Cardiac muscle cell (in vitro differentiated cells and primary cell): ENCODE data around the gene MTMR3. TPM values are rescaled to one million over a fixed set of nuclear protein-coding genes. Genes with fewer than 3 reads are reported as not detected.
A peak's percentile ranks its signal among the peaks of the same experiment; 100 is the strongest.

Experiments used
- DNase-seq, 2 donors: peaks; one replicate each; pipeline versions ENCODE4 v3.0.0 to v3.0.0-alpha.2; 2010 to 2017; ENCODE audit warnings: low read depth in 1 of 2, low spot score in 1 of 2
- H3K27ac ChIP-seq: fragments of 200-600 bp; sonication (generic); 2 replicates; pipeline ENCODE4 v1.5.1; 2016
- H3K27me3 ChIP-seq: fragments of 200-600 bp; sonication (generic); 2 replicates; pipeline ENCODE4 v1.6.0; 2016; ENCODE audit warnings: control low read depth
- H3K36me3 ChIP-seq: fragments of 200-600 bp; sonication (generic); 2 replicates; pipeline ENCODE4 v1.5.1; 2016; ENCODE audit warnings: control low read depth
- H3K4me1 ChIP-seq: fragments of 200-600 bp; sonication (generic); 2 replicates; pipeline ENCODE4 v1.8.1; 2017; ENCODE audit warnings: low read depth, mild to moderate bottlenecking, mixed run types
- H3K4me3 ChIP-seq: fragments of 200-600 bp; sonication (generic); 2 replicates; pipeline ENCODE4 v1.5.1; 2016; ENCODE audit warnings: mild to moderate bottlenecking
- H3K9me3 ChIP-seq: fragments of 200-600 bp; sonication (generic); 2 replicates; pipeline ENCODE4 v1.5.1; 2017; ENCODE audit warnings: low read depth, mild to moderate bottlenecking, control low read depth
- polyA plus RNA-seq: library from polyadenylated mRNA; unstranded; fragments of >200 nt; fragmentation: Nextera tagmentation; extraction: Ambion mirVana; gene quantifications from 2 replicates; pipeline ENCODE4 v1.2.1, GENCODE V29; 2016
- total RNA-seq: library from RNA; depleted of rRNA; stranded (reverse); fragments of >200 nt; gene quantifications from 2 replicates; pipeline ENCODE4 v1.2.3, GENCODE V29; 2016
- TF ChIP-seq, protein P1 (sequence below): IDR thresholded peaks from 2 replicates; pipeline ENCODE4 v1.5.1; 2012; ENCODE audit warnings: low read depth, mild to moderate bottlenecking, low read length

MTMR3 gene
- total and polyA plus RNA-seq, 2 experiments from 2014 or later, result 10.1 to 22.0 TPM

DNA sequence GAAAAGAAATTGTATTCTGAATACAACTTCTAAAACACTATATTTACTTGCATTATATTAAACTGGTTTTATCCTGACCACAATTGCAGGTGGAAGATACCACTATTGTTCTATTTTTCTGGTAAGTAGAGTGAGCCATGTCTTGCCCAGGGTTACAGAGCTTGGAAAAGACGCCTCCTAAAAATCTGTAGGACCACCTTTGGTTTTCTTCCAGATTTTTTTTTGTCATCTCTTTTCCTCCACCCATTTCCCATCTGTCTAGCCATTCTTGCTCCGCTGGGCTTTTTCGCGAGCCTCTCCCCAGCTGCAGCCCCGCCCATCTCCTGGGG is 294 bp upstream of the MTMR3 start:
- TF ChIP-seq, protein P1, sequence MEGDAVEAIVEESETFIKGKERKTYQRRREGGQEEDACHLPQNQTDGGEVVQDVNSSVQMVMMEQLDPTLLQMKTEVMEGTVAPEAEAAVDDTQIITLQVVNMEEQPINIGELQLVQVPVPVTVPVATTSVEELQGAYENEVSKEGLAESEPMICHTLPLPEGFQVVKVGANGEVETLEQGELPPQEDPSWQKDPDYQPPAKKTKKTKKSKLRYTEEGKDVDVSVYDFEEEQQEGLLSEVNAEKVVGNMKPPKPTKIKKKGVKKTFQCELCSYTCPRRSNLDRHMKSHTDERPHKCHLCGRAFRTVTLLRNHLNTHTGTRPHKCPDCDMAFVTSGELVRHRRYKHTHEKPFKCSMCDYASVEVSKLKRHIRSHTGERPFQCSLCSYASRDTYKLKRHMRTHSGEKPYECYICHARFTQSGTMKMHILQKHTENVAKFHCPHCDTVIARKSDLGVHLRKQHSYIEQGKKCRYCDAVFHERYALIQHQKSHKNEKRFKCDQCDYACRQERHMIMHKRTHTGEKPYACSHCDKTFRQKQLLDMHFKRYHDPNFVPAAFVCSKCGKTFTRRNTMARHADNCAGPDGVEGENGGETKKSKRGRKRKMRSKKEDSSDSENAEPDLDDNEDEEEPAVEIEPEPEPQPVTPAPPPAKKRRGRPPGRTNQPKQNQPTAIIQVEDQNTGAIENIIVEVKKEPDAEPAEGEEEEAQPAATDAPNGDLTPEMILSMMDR, result no peak
- peaks cover 19% of the 10 kb centered on the region for H3K4me1 ChIP-seq
- H3K9me3 ChIP-seq, result no peaks in the 10 kb centered on the region
- no peaks in the 10 kb centered on the region for H3K27me3 ChIP-seq
- no peak overlapping the region for H3K27ac ChIP-seq
- DNase-seq, result no peak
- H3K36me3 ChIP-seq, result no peaks in the 10 kb centered on the region
- peak overlapping the region; percentile 99 for H3K4me3 ChIP-seq

DNA sequence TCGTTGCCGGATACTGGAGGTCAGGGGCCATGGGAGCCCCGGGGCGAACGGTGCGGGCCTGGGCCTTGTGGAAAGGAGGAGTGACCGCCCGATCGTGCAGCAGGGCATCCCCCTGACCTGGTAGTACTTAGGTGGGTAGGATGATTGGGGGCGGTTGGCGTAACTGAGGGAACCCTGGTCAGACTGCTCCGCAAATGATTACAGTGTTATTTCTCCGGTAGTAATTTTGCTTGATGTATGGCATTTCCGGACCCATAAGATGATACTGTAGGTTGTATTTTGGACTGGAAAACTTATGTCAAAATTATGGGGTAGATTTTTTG is 762 bp downstream of the MTMR3 start:
- Histone ChIP-seq H3K4me1 (peaks cover 19% of the 10 kb centered on the region), H3K27me3 (no peaks in the 10 kb centered on the region), H3K4me3 (peak overlapping the region; percentile 99), H3K27ac (peak overlapping the region; percentile 98), H3K9me3 (no peaks in the 10 kb centered on the region), H3K36me3 (no peaks in the 10 kb centered on the region)
- TF ChIP-seq, protein P1, result no peak
- DNase-seq, result no peak

DNA sequence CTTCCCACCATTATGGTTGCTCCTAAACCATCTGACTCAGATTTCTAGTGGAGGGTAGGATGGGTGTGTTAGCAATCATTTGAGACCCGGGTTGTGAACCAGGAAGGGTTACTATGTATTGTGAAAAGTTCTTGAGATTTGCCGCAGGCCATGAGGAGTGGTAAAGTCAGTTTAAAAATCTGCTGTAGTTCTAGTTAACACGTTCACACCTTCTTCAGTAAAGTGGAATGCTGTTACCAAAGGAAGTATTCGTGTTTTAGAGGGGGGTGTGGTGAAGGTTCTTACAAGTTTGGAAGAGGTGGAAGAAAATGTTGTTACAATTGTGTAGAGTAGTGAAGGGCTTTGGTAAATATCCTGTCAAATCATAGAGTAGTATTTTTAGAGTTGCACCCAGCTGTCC is 2.6 kb downstream of the MTMR3 start:
- Histone ChIP-seq H3K4me1 (peaks cover 19% of the 10 kb centered on the region), H3K27ac (no peak overlapping the region), H3K4me3 (no peak overlapping the region), H3K9me3 (no peaks in the 10 kb centered on the region), H3K36me3 (no peaks in the 10 kb centered on the region), H3K27me3 (no peaks in the 10 kb centered on the region)
- TF ChIP-seq, protein P1, result no peak
- DNase-seq, result peak in 1 of 2 donors; percentile 62

DNA sequence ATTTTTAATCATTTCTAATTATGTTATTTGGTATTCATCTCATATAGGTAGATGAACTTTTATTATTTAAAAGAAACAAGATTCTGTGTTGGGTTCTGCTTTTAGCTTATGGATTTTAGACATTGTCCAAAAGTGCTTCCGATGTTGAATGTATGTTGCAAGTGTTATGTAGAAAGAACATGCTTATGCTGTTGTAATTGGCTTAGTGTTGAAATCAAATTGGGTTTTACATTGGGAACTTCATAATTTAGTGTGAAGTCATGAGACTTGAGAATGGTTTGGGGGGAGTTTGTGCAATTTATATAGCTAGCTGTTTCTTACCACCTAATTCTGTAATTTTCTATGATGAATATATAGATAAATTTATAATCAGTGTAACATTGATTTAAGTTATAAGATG is 3.6 kb downstream of the MTMR3 start:
- no peaks in the 10 kb centered on the region for H3K9me3 ChIP-seq
- peak in 1 of 2 donors; percentile 16 for DNase-seq
- TF ChIP-seq, protein P1, result no peak

DNA sequence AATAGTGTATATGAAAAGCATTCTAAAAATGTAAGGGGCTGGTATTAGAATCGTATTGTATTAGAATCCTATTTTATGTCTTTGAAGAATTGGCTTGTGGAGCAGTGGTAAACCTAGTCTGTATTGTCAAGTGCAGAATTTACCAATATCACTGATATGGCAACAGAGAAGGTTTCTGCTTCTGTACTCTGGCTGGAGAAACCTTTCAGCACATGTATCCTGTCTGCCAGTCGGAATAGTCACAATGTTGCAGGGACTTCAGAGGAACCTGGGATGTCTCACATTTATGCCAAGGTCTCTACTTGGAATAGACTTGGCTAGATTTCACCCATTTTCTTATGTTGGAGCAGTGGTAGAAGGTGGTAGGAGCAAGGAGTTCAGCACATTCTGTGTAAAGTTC is 4.4 kb downstream of the MTMR3 start:
- TF ChIP-seq, protein P1, result no peak
- H3K27ac ChIP-seq, result no peak overlapping the region
- no peak for DNase-seq
- H3K4me1 ChIP-seq, result peaks cover 19% of the 10 kb centered on the region
- no peaks in the 10 kb centered on the region for H3K27me3 ChIP-seq
- H3K9me3 ChIP-seq, result no peaks in the 10 kb centered on the region
- no peak overlapping the region for H3K4me3 ChIP-seq
- H3K36me3 ChIP-seq, result no peaks in the 10 kb centered on the region

More for the DNA sequence above, 3.6 kb downstream of the MTMR3 start:
- no peak overlapping the region for H3K4me3 ChIP-seq
- peaks cover 19% of the 10 kb centered on the region for H3K4me1 ChIP-seq
- no peak overlapping the region for H3K27ac ChIP-seq
- H3K36me3 ChIP-seq, result no peaks in the 10 kb centered on the region
- no peaks in the 10 kb centered on the region for H3K27me3 ChIP-seq

DNA sequence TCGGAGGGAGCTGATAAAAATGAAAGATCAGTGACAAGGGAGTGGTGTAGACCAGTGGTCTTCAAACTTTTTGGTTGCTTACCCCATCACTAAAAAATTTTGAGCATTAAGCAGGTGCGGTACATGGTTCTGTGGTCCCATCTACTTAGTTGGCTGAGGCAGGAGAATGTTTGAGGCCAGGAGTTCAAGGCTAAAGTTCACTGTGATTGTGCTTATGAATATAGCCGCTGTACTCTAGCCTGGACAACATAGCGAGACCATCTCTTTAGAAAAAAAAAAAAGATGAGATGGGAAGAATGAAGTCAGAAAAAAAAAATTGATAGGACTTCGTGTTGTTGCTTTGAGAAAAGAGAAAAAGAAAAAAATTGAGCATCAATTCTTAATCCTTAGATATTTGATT is 7.8 kb downstream of the MTMR3 start:
- H3K4me1 ChIP-seq, result peaks cover 15% of the 10 kb centered on the region
- no peak overlapping the region for H3K4me3 ChIP-seq
- no peaks in the 10 kb centered on the region for H3K36me3 ChIP-seq
- TF ChIP-seq, protein P1, result no peak
- DNase-seq, result no peak
- no peaks in the 10 kb centered on the region for H3K9me3 ChIP-seq
- H3K27me3 ChIP-seq, result no peaks in the 10 kb centered on the region
- no peak overlapping the region for H3K27ac ChIP-seq
